HepG2 (cell line): ENCODE data around the gene PEX14. TPM values are rescaled to one million over a fixed set of nuclear protein-coding genes. Genes with fewer than 3 reads are reported as not detected.
A peak's percentile ranks its signal among the peaks of the same experiment; 100 is the strongest.

ENCODE experiments used
- AHDC1 ChIP-seq: sonication (generic); formaldehyde crosslinking; IDR thresholded peaks from 2 replicates; pipeline ENCODE4 v1.5.1; 2020; ENCODE audit warnings: mild to moderate bottlenecking, missing genetic modification reagents, borderline replicate concordance
- ATF7 ChIP-seq, 2 experiments: fragments of 450-650 bp in 1 of 2; sonication (generic) in 1 of 2; formaldehyde crosslinking in 1 of 2; IDR thresholded peaks; 2 replicates each; pipeline versions ENCODE4 v1.4.0 to v1.6.1; 2016 to 2020; ENCODE audit warnings: antibody characterized with exemption in 1 of 2, mild to moderate bottlenecking in 1 of 2, missing genetic modification reagents in 1 of 2
- ETS1 ChIP-seq: sonication (generic); formaldehyde crosslinking; IDR thresholded peaks from 2 replicates; pipeline ENCODE4 v1.4.0; 2020; ENCODE audit warnings: missing genetic modification reagents
- GPBP1L1 ChIP-seq: sonication (generic); formaldehyde crosslinking; IDR thresholded peaks from 2 replicates; pipeline ENCODE4 v1.5.0; 2020; ENCODE audit warnings: mild to moderate bottlenecking, missing genetic modification reagents
- KMT2B ChIP-seq: IDR thresholded peaks from 2 replicates; pipeline ENCODE4 v1.6.1; 2016; ENCODE audit warnings: missing genetic modification reagents, missing compliant biosample characterization
- RXRA ChIP-seq: sonication (generic); formaldehyde crosslinking; IDR thresholded peaks from 2 replicates; pipeline ENCODE4 v1.5.1; 2020; ENCODE audit warnings: missing genetic modification reagents
- SIX4 ChIP-seq: sonication (generic); formaldehyde crosslinking; IDR thresholded peaks from 2 replicates; pipeline ENCODE4 v1.4.0; 2020; ENCODE audit warnings: missing genetic modification reagents
- SNAPC4 ChIP-seq: sonication (generic); formaldehyde crosslinking; IDR thresholded peaks from 2 replicates; pipeline ENCODE4 v1.4.0; 2020; ENCODE audit warnings: mild to moderate bottlenecking, missing genetic modification reagents
- THAP11 ChIP-seq: IDR thresholded peaks from 2 replicates; pipeline ENCODE4 v1.6.1; 2016; ENCODE audit warnings: missing biosample characterization, missing genetic modification reagents
- ZNF280D ChIP-seq: sonication (generic); formaldehyde crosslinking; IDR thresholded peaks from 2 replicates; pipeline ENCODE4 v1.5.1; 2020; ENCODE audit warnings: mild to moderate bottlenecking, missing genetic modification reagents
- polyA plus RNA-seq, 8 experiments: library from polyadenylated mRNA; depleted of rRNA in 3 of 8; stranded (reverse) in 7 of 8; unstranded in 1 of 8; fragments of >200 nt; fragmentation: Illumina TruSeq in 4 of 8; extraction: Trizol in 4 of 8; gene quantifications; 2 replicates each; pipeline versions ENCODE4 v1.2.1 to v1.2.3, GENCODE V29; 2011 to 2016; ENCODE audit warnings: low read depth in 4 of 8, missing spikeins in 1 of 8, mixed read lengths in 1 of 8; ENCODE audit not compliant: insufficient read depth in 1 of 8
- total RNA-seq, 5 experiments: library from RNA; depleted of rRNA; stranded (reverse); fragments of >200 nt; fragmentation: Illumina TruSeq; extraction: Trizol; gene quantifications; 2 replicates each; pipeline ENCODE4 v1.2.3, GENCODE V29; 2016; ENCODE audit warnings: low read depth in 1 of 5

Gene PEX14
- total and polyA plus RNA-seq, 2 of the 13 experiments (the other 11 are each of a cell fraction or from before 2014, with no cell fraction given) = 6.5 to 9.9 TPM

- TF ChIP-seq RXRA (CRISPR knock-in tag) = peak; percentile 76
- TF ChIP-seq KMT2B = peak; percentile 95
- peak; percentile 36; the same call in 1 of the 2 replicates for TF ChIP-seq SIX4 (CRISPR knock-in tag)
- no peak for TF ChIP-seq AHDC1 (CRISPR knock-in tag)
- peak; percentile 97 for TF ChIP-seq THAP11 (CRISPR knock-in tag)
- no peak; the same call in 1 of the 2 replicates for TF ChIP-seq SNAPC4 (CRISPR knock-in tag)
- no peak for TF ChIP-seq ZNF280D (CRISPR knock-in tag)
- no peak for TF ChIP-seq ATF7 (IDR thresholded peaks at IDR 0.05)
- TF ChIP-seq ATF7 (CRISPR knock-in tag; IDR thresholded peaks at IDR 0.05) = no peak
- 0 out of 2 replicates have a peak, but pooled peaks have one; percentile 63 for TF ChIP-seq ETS1
- TF ChIP-seq GPBP1L1 (CRISPR knock-in tag) = no peak
Observed at GRCh38 chr1:10474613-10475507, at the start of gene PEX14 (continued).
